ENCODE results near the gene RMND5B.
"Not testable (repeated sequence)": the region's sequence is repeated elsewhere in the genome, so short reads cannot be mapped to it uniquely, and the experiment has no call there.

RMND5B gene

GRCh38 chr5:178119915-178120606 lies 10.8 kb upstream of the RMND5B start:
- no peak for TF ChIP-seq GATA1 (IDR thresholded peaks at IDR 0.05; ENCODE audit: low read depth, low read length)
- TF ChIP-seq POLR2A (IDR thresholded peaks at IDR 0.05; ENCODE audit: low read length): no peak
- DNase-seq: no peak

DNA sequence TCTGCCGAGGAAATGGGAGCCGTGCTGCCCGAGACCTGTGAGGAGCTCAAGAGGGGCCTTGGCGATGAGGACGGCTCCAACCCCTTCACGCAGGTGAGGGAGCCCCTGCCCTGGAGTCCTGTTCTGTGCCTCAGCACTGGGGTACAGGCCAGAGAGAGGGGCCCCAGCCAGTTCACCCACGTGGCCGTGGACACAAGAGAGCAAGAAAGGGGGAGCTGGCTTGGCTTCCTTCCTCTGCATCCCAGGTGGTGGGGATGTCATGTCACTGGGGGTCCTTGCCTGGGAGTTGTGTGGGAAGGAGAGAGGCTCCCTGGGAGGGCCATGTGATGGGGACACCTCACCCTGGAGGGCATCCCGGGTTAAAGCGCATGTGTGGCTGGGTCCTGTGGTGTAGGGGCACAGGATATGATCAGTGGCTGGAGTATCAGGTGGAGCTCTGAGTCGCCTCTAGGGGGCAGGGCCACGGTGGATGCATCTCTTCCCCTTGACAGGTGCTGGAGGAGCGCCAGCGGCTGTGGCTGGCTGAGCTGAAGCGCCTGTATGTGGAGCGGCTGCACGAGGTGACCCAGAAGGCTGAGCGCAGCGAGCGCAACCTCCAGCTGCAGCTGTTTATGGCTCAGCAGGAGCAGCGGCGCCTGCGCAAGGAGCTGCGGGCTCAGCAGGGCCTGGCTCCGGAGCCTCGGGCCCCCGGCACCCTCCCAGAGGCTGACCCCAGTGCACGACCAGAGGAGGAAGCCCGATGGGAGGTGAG lies 10.0 kb upstream of the RMND5B start:
- no peak for TF ChIP-seq GATA1 (IDR thresholded peaks at IDR 0.05; ENCODE audit: low read depth, low read length)
- peak; percentile 68 to 71 for DNase-seq

DNA sequence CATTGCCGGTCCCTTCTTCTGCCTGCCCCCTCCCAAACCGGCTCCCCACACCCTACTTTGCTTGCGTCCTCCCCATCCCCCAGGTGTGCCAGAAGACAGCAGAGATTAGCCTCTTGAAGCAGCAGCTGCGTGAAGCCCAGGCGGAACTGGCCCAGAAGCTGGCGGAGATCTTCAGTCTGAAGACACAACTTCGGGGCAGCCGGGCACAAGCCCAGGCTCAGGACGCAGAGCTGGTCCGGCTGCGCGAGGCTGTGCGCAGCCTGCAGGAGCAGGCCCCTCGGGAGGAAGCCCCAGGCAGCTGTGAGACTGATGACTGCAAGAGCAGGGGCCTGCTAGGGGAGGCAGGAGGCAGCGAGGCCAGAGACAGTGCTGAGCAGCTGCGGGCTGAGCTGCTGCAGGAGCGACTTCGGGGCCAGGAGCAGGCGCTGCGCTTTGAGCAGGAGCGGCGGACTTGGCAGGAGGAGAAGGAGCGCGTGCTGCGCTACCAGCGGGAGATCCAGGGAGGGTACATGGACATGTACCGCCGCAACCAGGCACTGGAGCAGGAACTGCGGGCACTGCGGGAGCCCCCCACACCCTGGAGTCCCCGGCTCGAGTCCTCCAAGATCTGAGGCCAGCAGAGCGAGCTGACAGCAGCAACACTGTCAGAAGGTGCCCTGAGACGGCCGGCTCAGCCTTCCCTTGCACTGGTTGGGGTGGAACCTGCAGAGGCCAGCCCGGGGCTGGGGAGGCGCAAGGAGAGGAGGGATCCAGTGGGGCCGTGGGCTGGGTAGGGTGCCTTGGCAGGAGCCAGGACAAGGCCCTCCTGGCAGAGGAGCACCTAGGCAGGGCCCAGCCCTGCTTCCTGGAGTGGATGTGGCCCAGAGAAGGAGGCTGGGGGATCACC lies 9.2 kb upstream of the RMND5B start:
- DNase-seq: no peak
- no peak for TF ChIP-seq GATA1 (IDR thresholded peaks at IDR 0.05; ENCODE audit: low read depth, low read length)
- no peak for TF ChIP-seq POLR2A (IDR thresholded peaks at IDR 0.05; ENCODE audit: low read length)

GRCh38 chr5:178122346-178122745 lies 8.5 kb upstream of the RMND5B start:
- TF ChIP-seq POLR2A (IDR thresholded peaks at IDR 0.05; ENCODE audit: low read length) (no peak), GATA1 (IDR thresholded peaks at IDR 0.05; ENCODE audit: low read depth, low read length) (no peak)

DNA sequence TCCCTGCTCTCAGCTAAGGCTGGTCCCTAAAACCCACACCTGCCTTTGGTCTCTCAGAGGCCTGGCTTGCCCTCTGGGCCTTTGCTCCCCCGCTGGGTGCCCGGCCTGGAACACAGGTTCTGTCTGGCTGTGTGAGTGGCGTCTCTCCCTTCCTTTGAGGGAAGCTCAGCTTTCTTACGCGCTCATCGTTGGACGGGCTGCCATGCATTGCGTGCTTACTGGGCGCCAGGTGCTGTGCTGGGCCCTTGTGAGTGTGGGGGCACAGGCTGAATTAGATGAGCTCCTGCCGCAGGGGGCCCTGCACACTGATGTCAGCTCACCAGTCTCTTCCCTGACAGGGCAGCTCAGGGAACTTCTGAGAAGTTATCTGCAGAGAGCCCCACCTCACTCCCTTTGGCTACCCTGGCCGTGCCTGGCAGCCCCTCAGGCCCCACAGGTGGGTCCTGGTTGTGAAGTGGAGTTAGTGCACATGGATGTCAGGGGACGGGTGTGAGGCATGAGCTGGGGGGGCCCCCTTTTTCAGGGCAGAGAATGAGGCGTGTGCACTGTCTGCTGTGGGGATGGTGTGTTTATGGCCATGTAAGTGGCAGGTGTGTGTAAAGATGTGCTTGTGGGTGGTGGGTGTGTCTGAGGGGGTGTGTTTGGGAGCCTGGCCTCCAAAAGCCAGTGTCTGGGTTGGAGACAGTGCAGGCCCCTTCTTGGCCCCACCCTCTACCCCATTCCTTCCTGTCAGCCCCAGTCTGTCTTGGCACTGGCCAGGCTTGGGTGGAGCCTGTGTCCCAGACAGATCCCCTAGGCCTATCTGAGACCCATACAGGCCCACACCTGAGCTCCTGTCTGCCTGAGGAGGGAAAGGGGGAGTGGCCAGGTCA lies 7.5 kb upstream of the RMND5B start:
- TF ChIP-seq POLR2A (IDR thresholded peaks at IDR 0.05; ENCODE audit: low read length): no peak
- TF ChIP-seq GATA1 (IDR thresholded peaks at IDR 0.05; ENCODE audit: low read depth, low read length): no peak
- peak; percentile 33 to 38 for DNase-seq

More at GRCh38 chr5:178122346-178122745, 8.5 kb upstream of the RMND5B start:
- DNase-seq: no peak

GRCh38 chr5:178123966-178124925 lies 6.6 kb upstream of the RMND5B start:
- TF ChIP-seq GATA1 (IDR thresholded peaks at IDR 0.05; ENCODE audit: low read depth, low read length): no peak
- TF ChIP-seq POLR2A (IDR thresholded peaks at IDR 0.05; ENCODE audit: low read length): no peak
- no peak for DNase-seq

- TF ChIP-seq GATA1 (IDR thresholded peaks at IDR 0.05; ENCODE audit: low read depth, low read length) (no peak), POLR2A (IDR thresholded peaks at IDR 0.05; ENCODE audit: low read length) (no peak)
- DNase-seq: no peak
These were observed 5.4 kb upstream of the RMND5B start for GRCh38 chr5:178125253-178125906.

GRCh38 chr5:178126556-178126955 lies 4.3 kb upstream of the RMND5B start:
- peak; percentile 20 to 52 for DNase-seq
- no peak for TF ChIP-seq GATA1 (IDR thresholded peaks at IDR 0.05; ENCODE audit: low read depth, low read length)
- no peak for TF ChIP-seq POLR2A (IDR thresholded peaks at IDR 0.05; ENCODE audit: low read length)

DNA sequence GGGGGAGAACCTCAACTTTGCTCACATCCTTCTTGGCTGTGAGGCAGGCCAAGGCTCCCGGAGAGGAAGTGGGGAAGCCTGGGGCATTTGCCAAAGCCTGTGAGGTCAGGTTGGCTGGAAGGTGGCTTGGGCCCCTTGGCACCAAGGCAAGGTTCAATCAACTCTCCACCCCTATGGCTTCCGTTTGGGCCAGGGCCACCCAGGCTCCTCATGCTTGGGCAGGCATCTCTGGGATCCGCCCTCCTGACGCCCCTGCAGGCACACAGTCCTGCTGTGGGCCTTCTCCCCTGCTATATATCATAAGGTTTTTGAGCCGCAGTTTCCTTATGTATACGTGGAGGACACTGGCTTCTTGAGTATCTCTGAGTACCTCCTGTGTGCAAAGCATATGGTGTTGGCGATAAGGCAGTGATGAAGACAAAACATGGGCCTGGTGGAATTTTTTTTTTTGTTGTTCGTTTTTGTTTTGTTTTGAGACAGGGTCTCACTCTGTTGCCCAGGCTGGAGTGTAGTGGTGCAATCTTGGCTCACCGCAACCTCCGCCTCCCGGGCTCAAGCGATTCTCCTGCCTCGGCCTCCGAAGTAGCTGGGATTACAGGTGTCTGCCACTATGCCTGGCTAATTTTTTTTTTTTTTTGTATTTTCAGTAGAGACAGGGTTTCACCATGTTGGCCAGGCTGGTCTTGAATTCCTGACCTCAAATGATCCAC lies 3.4 kb upstream of the RMND5B start:
- peak; percentile 84 to 93 for DNase-seq
- TF ChIP-seq POLR2A (IDR thresholded peaks at IDR 0.05; ENCODE audit: low read length): peak; percentile 38

GRCh38 chr5:178129296-178129695 lies 1.5 kb upstream of the RMND5B start:
- DNase-seq: no peak
- no peak for TF ChIP-seq POLR2A (IDR thresholded peaks at IDR 0.05; ENCODE audit: low read length)
- TF ChIP-seq GATA1 (IDR thresholded peaks at IDR 0.05; ENCODE audit: low read depth, low read length): no peak

- not testable (repeated sequence) for DNase-seq
These were observed 609 bp upstream of the RMND5B start for GRCh38 chr5:178130234-178130575.

Data from erythroblast (primary cell).